Measurements from ENCODE around the gene ANG.
A peak's percentile ranks its signal among the peaks of the same experiment; 100 is the strongest.

ANG gene

GRCh38 chr14:20676072-20676471 is 12.5 kb upstream of the ANG start:
- DNase-seq = no peak

- peak in 4 of 14 donors; percentile 0 to 48 (median 10) for DNase-seq
Measured at GRCh38 chr14:20679907-20680306, 8.7 kb upstream of the ANG start.

DNA sequence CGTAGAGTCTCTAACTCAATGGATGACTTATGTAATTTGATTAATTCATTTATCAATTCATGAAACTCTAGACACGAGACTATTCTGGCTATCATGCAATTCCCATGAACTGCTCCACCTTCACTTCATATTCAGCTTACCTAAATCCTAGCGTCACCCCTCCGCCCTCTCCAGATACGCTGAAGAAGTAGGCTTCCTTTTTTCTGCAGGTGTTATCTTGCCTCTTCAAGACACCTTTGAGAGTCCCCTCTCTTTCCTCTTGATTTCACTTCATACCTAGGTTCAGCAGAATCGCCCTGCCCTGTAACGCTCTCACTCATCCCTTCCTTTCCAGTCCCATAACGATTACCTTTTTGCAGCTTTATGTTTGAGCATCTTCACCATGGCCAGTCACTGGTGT is 8.2 kb upstream of the ANG start:
- DNase-seq = peak in 1 of 14 donors; percentile 32

GRCh38 chr14:20680843-20681347 is 7.7 kb upstream of the ANG start:
- peak in 1 of 14 donors; percentile 42 for DNase-seq

GRCh38 chr14:20681348-20682126 is 7.0 kb upstream of the ANG start:
- peak in 13 of 14 donors; percentile 41 to 85 (median 78) for DNase-seq

- peak in 1 of 14 donors; percentile 82 for DNase-seq
Measured at GRCh38 chr14:20682127-20682434, 6.5 kb upstream of the ANG start.

GRCh38 chr14:20682435-20683124 is 6.0 kb upstream of the ANG start:
- peak; percentile 69 to 99 (median 93) for DNase-seq

- peak in 12 of 14 donors; percentile 19 to 89 (median 82) for DNase-seq
Measured at GRCh38 chr14:20683125-20683890, 5.3 kb upstream of the ANG start.

DNA sequence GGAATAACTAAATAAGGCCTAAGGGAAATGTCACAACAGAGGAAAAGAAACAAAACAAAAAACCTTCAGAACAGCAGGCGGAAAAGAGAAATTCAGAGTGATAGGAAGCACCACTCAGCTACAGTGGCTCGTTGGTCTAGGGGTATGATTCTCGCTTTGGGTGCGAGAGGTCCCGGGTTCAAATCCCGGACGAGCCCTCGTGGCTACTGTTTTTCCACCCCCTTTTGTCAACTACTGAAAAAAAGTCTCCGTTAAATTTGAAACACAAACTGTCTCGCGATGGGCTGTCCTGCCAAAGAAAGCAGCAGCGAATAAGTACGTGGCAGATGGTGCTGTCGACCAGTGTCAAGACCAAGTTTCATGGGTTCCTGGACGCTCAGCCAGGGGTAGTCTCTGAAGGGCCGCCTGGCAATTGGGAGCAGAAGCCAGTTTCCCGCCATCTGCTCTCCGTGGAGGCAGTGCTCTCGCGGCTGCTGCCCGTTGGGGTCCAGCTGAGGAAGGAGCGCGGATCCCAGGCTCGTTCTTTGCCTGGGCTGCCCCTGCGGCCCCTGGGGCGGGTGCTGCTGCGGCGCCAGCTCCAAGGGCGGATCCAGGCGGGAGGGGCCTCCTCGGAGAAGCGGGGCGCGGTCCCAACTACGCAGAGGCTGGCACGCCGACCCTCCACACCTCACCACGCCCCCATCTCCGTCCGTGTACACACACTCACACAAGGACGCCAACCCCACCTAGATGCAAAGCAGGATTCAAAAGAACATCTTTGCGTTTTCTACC is 4.5 kb upstream of the ANG start, which contains the start of gene RNASE4:
RNASE4 (plus strand) TSS at position 670 of the 771 bp plus-strand sequence. CDS start 14,812 bp downstream, outside the sequence.
- peak in 13 of 14 donors; percentile 28 to 90 (median 75) for DNase-seq

DNA sequence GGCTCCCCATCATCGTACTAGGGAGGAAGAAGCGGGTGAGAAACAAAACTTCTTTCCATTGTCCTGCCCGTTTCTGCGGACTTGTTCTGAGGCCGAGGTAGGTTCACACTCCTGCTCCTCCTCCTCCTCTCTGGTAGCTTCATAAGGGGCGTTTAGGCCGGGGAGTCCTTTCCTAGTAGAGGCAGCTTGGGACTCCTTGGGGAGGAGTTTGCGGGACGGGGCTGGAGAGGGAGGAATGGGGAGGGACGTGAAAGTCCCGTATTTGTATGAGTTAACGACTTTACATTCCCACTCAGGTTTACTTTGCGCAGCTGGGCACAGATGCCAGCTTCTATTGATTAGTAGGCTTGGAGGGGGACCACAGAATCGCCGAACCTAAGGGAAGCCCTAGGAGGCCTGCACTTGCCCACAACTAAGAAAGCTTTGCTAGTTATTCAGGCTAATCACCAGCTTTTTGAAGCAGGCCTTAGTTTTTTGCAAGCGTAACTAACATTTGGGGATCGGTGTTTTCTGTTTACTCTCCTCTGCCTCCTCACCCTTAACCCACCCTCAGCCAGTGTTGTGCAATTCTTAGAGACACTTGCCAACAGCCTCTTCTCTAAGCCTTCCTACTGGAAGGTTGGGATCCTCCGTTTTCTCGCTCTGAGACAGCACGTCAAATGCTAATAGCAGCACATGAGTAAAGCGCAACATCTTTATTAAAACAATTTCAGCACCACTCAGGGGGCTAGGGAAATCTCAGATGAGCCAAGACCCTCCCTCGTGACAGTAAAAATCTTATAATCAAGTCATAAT is 3.7 kb upstream of the ANG start:
- DNase-seq = peak in 6 of 14 donors; percentile 35 to 66 (median 60)

GRCh38 chr14:20686386-20687143 is 2.0 kb upstream of the ANG start:
- DNase-seq = no peak

GRCh38 chr14:20687362-20688166 is 1.0 kb upstream of the ANG start:
- no peak for DNase-seq

DNA sequence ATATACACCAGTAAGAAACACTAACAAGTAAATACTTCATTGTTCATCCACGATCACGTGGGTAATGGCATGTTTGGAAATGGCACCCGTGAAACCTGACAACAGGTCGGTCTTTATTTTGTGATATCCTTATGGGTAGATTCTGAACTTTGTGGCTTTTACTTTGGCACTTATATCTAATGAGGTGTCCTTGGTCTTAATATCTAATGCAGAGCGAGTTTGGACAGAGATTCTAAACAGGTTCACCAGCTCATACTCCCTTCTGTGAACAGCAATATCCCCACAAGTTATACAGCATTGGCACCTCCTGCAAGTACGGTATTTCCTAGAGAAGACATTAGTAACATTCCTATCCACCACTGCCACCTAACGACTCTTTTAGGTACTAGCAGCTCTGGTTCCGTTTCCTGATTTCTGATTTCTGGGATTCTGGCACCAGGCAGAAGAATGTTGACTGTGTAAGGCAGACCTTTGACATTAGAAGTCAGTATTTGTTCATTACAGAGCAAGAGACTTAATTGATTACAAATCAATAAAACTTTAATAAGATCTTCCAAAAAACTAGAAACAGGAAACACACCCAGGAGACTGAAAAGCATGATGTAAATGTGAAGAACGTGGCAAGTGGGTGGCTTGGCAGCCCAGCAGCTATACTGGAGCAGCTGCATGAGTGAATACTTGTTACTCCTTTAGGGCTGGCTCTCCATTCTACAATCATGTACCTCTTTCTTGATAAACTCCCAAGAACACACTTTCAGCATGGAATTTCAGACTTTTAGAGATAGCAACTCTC is 2.5 kb downstream of the ANG start:
- peak in 11 of 14 donors; percentile 1 to 66 (median 15) for DNase-seq

DNA sequence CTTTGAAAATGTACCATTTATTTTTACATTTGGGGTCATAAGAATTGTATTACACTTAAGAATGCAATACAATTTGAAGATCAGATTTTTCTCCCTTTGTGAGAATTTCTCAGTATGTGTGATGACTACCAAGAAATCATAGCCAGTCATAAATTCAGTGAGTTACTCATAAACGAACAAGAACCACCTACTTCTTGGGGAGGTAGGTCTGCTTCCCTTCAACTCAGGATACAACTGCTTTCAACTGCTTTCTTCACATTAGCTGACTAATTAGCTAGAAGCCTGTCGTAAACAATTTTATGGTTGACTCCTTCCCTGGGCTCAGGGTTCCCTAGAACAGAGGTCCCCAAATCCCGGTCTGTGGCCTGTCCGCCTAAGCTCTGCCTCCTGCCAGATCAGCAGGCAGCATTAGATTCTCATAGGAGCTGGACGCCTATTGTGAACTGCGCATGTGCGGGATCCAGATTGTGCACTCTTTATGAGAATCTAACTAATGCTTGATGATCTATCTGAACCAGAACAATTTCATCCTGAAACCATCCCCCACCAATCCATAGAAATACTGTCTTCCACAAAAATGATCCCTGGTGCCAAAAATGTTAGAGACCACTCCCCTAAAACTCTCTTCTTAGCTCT is 3.7 kb downstream of the ANG start:
- no peak for DNase-seq

GRCh38 chr14:20696764-20697163 is 8.2 kb downstream of the ANG start:
- no peak for DNase-seq

DNA sequence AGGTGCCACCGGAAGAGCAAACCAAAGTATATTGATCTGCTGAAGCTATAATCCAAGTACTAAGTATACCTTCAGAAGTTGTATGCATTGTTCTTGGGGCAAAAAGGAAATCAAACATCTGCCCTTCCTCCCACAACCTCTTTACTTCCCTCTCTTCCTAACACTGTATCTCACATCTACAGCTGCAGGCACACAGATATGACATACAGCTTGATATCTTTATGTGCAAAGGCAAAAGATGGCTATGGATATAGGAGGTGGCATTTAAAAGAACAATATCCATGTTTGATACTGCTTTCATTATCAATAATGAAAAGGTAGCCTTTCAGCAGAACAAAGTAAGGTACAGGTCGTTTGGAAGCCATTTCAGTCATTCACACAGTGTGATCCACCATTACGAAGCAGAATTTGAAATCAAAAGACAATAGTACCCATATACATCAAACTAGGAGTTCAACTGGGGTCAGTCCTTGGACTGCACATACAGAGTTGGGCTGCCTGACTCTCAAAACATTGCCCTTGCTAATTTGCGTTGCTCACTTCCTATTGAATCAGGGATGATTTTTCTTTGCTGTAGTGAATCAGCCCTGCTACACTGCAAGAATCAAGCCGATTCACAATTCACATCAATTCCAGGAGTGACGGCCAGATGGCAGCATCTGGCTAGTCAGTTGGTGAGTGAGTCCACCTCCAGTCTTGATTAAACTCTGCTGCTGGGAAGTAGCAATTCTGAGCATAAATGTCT is 8.9 kb downstream of the ANG start:
- DNase-seq = peak in 10 of 14 donors; percentile 6 to 68 (median 40)

- DNase-seq = no peak
Measured at GRCh38 chr14:20698018-20698329, 9.4 kb downstream of the ANG start.
